Measurements from ENCODE around the gene LRRC49. TPM values are rescaled to one million over a fixed set of nuclear protein-coding genes. Genes with fewer than 3 reads are reported as not detected.
"Not testable (repeated sequence)": the region's sequence is repeated elsewhere in the genome, so short reads cannot be mapped to it uniquely, and the experiment has no call there.

LRRC49 gene
- total RNA-seq, 6 donors from 2014 or later, result 3.0 to 26.7 (median 9.2) TPM

DNA sequence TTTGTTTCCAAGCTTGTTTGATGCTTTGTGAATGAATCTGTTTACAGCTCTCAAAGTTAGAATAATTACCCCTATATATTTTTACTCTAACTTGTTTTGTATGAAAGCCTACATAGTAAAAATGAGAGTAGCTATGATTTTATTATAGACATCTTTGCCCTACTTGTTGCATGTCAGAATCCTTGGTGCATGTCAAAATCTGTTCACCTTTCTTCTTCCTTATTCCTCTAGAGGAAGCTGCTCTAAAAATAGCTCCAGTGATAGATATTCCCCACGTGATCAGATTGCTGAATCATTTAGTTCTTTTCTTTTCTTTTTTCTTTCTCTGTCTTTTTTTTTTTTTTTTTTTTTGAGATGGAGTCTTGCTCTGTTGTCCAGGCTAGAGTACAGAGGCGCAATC, 39.8 kb downstream of the LRRC49 start:
- no peaks in the 10 kb centered on the region for H3K27me3 ChIP-seq
- H3K36me3 ChIP-seq, result no peaks in the 10 kb centered on the region
- TF ChIP-seq, protein P1, sequence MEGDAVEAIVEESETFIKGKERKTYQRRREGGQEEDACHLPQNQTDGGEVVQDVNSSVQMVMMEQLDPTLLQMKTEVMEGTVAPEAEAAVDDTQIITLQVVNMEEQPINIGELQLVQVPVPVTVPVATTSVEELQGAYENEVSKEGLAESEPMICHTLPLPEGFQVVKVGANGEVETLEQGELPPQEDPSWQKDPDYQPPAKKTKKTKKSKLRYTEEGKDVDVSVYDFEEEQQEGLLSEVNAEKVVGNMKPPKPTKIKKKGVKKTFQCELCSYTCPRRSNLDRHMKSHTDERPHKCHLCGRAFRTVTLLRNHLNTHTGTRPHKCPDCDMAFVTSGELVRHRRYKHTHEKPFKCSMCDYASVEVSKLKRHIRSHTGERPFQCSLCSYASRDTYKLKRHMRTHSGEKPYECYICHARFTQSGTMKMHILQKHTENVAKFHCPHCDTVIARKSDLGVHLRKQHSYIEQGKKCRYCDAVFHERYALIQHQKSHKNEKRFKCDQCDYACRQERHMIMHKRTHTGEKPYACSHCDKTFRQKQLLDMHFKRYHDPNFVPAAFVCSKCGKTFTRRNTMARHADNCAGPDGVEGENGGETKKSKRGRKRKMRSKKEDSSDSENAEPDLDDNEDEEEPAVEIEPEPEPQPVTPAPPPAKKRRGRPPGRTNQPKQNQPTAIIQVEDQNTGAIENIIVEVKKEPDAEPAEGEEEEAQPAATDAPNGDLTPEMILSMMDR (IDR thresholded peaks at IDR 0.05), result no peak
- TF ChIP-seq POLR2A (IDR thresholded peaks at IDR 0.05), result no peak
- no peak for TF ChIP-seq POLR2AphosphoS5 (IDR thresholded peaks at IDR 0.05)
- TF ChIP-seq EP300 (IDR thresholded peaks at IDR 0.05), result no peak
- H3K9me3 ChIP-seq, result no peaks in the 10 kb centered on the region
- DNase-seq (no peak), ATAC-seq (ENCODE audit: low FRiP score in 2 of 2) (no peak)
- H3K4me1 ChIP-seq, result no peaks in the 10 kb centered on the region
- H3K4me3 ChIP-seq, result no peak overlapping the region
- WGBS, 2 donors, result 67 to 68% methylated on average over 2 of the region's 2 CpGs
- H3K27ac ChIP-seq, result no peak overlapping the region

DNA sequence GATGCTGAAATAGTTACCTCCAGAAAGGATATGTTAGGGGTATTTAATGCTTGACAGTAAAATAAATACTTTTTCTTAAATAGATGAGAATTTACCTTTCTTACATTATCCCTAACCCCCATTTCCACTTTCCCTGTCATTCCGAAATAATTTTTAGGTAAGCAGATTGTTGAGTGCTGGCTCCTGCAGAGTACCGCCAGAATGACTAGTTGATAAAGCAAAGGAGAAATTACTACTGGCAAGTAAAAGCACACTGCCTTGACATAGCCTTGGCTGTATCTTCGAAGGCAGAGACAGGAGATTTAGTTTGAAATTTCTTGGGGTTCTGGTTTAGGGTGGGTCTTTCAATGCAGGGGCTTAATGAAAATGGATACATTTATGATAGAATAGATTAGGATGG, 40.8 kb downstream of the LRRC49 start:
- no peak overlapping the region for H3K4me3 ChIP-seq
- no peaks in the 10 kb centered on the region for H3K4me1 ChIP-seq
- H3K27ac ChIP-seq, result no peak overlapping the region
- H3K27me3 ChIP-seq, result no peaks in the 10 kb centered on the region
- DNase-seq (no peak), ATAC-seq (ENCODE audit: low FRiP score in 2 of 2) (no peak)
- H3K36me3 ChIP-seq, result no peaks in the 10 kb centered on the region
- WGBS, 2 donors, result 76 to 81% methylated on average over 3 of the region's 3 CpGs
- TF ChIP-seq POLR2A (IDR thresholded peaks at IDR 0.05), result no peak
- TF ChIP-seq POLR2AphosphoS5 (IDR thresholded peaks at IDR 0.05), result no peak
- no peak for TF ChIP-seq EP300 (IDR thresholded peaks at IDR 0.05)
- TF ChIP-seq, protein P1 (IDR thresholded peaks at IDR 0.05), result no peak
- H3K9me3 ChIP-seq, result no peaks in the 10 kb centered on the region

DNA sequence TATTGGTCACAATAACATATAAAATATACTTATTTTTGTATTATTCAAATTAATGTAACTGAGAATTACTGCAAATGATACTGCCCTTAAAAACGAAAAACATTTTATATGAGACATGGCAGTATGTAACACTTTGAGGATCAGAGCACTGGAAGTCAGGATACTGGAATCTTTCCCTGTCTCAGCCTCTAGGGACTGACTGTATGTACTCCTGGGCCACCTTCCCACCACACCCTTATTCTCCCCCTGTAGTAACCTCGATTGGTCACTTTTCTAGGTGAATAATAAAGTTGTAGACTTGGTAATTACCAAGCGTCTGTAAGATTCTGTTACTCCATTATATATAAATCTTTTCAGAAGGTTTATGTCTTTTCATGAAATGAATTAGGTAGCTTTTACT, 43.0 kb downstream of the LRRC49 start:
- DNase-seq (no peak), ATAC-seq (ENCODE audit: low FRiP score in 2 of 2) (no peak)
- WGBS, 2 donors, result 90 to 95% methylated on average over 3 of the region's 3 CpGs
- Histone ChIP-seq H3K36me3 (no peaks in the 10 kb centered on the region), H3K4me3 (no peak overlapping the region), H3K27me3 (no peaks in the 10 kb centered on the region), H3K4me1 (no peaks in the 10 kb centered on the region), H3K27ac (no peak overlapping the region), H3K9me3 (no peaks in the 10 kb centered on the region)
- no peak for TF ChIP-seq EP300 (IDR thresholded peaks at IDR 0.05)
- TF ChIP-seq, protein P1 (IDR thresholded peaks at IDR 0.05), result no peak
- TF ChIP-seq POLR2A (IDR thresholded peaks at IDR 0.05), result no peak
- no peak for TF ChIP-seq POLR2AphosphoS5 (IDR thresholded peaks at IDR 0.05)

DNA sequence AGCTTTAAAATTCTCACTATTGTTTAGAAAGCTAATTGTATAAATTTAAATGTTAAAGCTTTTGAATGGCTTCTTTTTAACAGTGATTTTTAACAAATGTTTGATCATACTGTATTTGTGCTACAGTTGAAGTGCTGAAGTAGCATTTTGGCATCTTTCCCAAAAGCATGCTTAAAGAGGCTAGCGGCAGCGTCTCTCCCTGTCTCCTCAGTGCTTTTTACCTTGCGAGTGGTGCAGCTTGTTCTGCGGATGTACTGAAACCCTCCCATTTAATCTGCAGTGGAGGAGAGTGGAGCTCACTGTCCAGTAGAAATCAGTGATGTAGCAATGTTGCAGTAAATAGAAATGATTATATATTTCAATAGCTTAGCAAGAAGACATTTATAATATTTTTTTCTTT, 43.7 kb downstream of the LRRC49 start:
- TF ChIP-seq POLR2A (IDR thresholded peaks at IDR 0.05), result no peak
- TF ChIP-seq EP300 (IDR thresholded peaks at IDR 0.05), result no peak
- TF ChIP-seq, protein P1 (IDR thresholded peaks at IDR 0.05), result no peak
- Histone ChIP-seq H3K36me3 (no peaks in the 10 kb centered on the region), H3K27ac (no peak overlapping the region), H3K9me3 (no peaks in the 10 kb centered on the region), H3K4me1 (no peaks in the 10 kb centered on the region), H3K27me3 (no peaks in the 10 kb centered on the region), H3K4me3 (no peak overlapping the region)
- ATAC-seq (ENCODE audit: low FRiP score in 2 of 2) (no peak), DNase-seq (no peak)
- 62 to 64% methylated on average over 4 of the region's 4 CpGs for WGBS, 2 donors

DNA sequence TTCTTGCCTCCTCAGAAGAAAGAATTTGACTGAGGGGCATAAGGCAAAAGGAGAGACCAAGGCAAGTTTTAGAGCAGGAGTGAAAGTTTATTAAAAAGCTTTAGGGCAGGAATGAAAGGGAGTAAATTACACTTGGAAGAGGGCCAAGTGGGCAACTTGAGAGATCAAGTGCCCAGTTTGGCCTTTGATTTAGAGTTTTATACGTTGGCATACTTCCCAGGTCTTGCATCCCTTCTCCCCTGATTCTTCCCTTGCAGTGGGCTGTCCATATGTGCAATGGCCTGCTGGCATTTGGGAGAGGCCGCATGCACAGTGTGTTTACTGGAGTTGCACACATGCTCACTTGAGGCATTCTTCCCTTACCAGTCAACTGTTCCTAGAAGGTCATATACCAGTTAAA, 50.7 kb downstream of the LRRC49 start:
- WGBS, 2 donors, result 51 to 67% methylated on average over 2 of the region's 2 CpGs
- not testable (repeated sequence) for ATAC-seq (ENCODE audit: low FRiP score in 2 of 2); DNase-seq; H3K4me3 ChIP-seq; H3K9me3 ChIP-seq; H3K27ac ChIP-seq; H3K27me3 ChIP-seq; H3K36me3 ChIP-seq; H3K4me1 ChIP-seq

Data from upper lobe of left lung (tissue), 6 donors.